CD8-positive, alpha-beta memory T cell (primary cell): ENCODE measurements around the gene CHAC1. TPM values are rescaled to one million over a fixed set of nuclear protein-coding genes. Genes with fewer than 3 reads are reported as not detected.
A peak's percentile ranks its signal among the peaks of the same experiment; 100 is the strongest.

ENCODE experiments used
- CTCF ChIA-PET: fragments of 350-600 bp; sonication (Branson Sonifier 250); formaldehyde crosslinking; loops from one replicate; lab custom pipeline; 2021; ENCODE audit warnings: antibody characterized with exemption; lab: Charles Lee
- POLR2A ChIA-PET: fragments of 350-600 bp; sonication (Branson Sonifier 250); formaldehyde crosslinking; loops from one replicate; lab custom pipeline; 2021; ENCODE audit warnings: antibody characterized with exemption; lab: Charles Lee
- DNase-seq, 5 donors: peaks; one replicate each; pipeline versions ENCODE4 v3.0.0 to v3.0.0-alpha.2; 2020 to 2022; ENCODE audit warnings: mixed read lengths in 1 of 5
- H3K27ac ChIP-seq: one replicate; pipeline ENCODE4 v1.7.0; 2013; ENCODE audit warnings: low read depth, mild to moderate bottlenecking, low read length, moderate library complexity
- H3K27me3 ChIP-seq: 2 replicates; pipeline ENCODE4 v1.7.0; 2013; ENCODE audit warnings: low read length, mild to moderate bottlenecking; ENCODE audit not compliant: insufficient read depth, poor library complexity, severe bottlenecking
- H3K36me3 ChIP-seq: 2 replicates; pipeline ENCODE4 v1.7.0; 2013; ENCODE audit warnings: mild to moderate bottlenecking, low read length, moderate library complexity; ENCODE audit not compliant: insufficient read depth
- H3K4me1 ChIP-seq: 2 replicates; pipeline ENCODE4 v1.7.0; 2013; ENCODE audit warnings: mild to moderate bottlenecking, low read length, moderate library complexity; ENCODE audit not compliant: insufficient read depth
- H3K4me3 ChIP-seq: 2 replicates; pipeline ENCODE4 v1.7.0; 2013; ENCODE audit warnings: mild to moderate bottlenecking, low read length
- H3K9me3 ChIP-seq: 2 replicates; pipeline ENCODE4 v1.7.0; 2013; ENCODE audit warnings: mild to moderate bottlenecking, low read length
- H3K27ac Mint-ChIP-seq, 8 donors: one replicate each; pipeline ENCODE4 v1.8.0; 2020 to 2021; ENCODE audit warnings: mixed read lengths in 8 of 8, mild to moderate bottlenecking in 6 of 8, inconsistent platforms in 3 of 8, moderate library complexity in 3 of 8
- H3K27me3 Mint-ChIP-seq, 2 donors: one replicate each; pipeline ENCODE4 v1.8.0; 2020 to 2021; ENCODE audit warnings: mixed read lengths in 2 of 2, mild to moderate bottlenecking in 1 of 2, moderate library complexity in 1 of 2
- H3K36me3 Mint-ChIP-seq, 3 donors: one replicate each; pipeline ENCODE4 v1.8.0; 2020 to 2021; ENCODE audit warnings: mixed read lengths in 3 of 3, inconsistent platforms in 1 of 3, mild to moderate bottlenecking in 1 of 3
- H3K4me1 Mint-ChIP-seq, 3 donors: one replicate each; pipeline ENCODE4 v1.8.0; 2020 to 2021; ENCODE audit warnings: mixed read lengths in 3 of 3, inconsistent platforms in 1 of 3, mild to moderate bottlenecking in 1 of 3
- H3K4me3 Mint-ChIP-seq, 7 donors: one replicate each; pipeline ENCODE4 v1.8.0; 2020 to 2021; ENCODE audit warnings: mixed read lengths in 7 of 7, mild to moderate bottlenecking in 6 of 7, moderate library complexity in 4 of 7, inconsistent platforms in 2 of 7
- H3K9me3 Mint-ChIP-seq, 5 donors: one replicate each; pipeline ENCODE4 v1.8.0; 2020 to 2022; ENCODE audit warnings: mixed read lengths in 5 of 5, mild to moderate bottlenecking in 3 of 5, moderate library complexity in 2 of 5, inconsistent platforms in 1 of 5
- polyA plus RNA-seq: library from polyadenylated mRNA; unstranded; fragments of 300-500 nt; fragmentation: Illumina TruSeq; gene quantifications from one replicate; pipeline ENCODE4 v1.2.3, GENCODE V29; 2021
- total RNA-seq, 2 experiments: library from RNA; stranded (reverse); gene quantifications; one replicate each; pipeline ENCODE4 v1.2.3, GENCODE V29; 2021

The CHAC1 gene
- total and polyA plus RNA-seq, 3 experiments from 2014 or later: 15.1 to 16.7 TPM; not detected in 1

DNA sequence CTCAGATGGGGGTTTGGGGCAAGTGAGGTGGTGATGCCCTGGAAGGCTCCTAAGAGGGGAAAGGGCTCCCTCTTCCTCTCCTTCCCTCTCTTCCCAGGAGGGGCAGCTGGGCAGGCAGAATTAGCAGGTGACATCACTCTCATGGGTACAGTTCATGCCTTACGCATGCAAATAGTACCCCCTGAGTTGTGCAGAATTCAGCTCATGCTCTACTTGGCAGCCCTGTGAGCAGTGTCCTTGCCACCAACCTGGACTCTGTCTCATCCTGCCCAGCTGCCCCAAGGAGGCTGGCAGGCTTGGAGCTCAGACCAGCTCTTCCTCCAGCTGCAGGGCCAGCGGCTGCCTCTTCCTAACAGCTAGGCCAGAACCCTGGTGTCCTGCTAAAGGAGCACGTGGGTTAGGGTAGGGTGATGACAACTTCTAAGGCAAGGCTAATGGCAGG is 3.3 kb downstream of the CHAC1 start:
- Histone ChIP-seq H3K36me3 (no peaks in the 10 kb centered on the region), H3K27me3 (no peaks in the 10 kb centered on the region), H3K9me3 (no peaks in the 10 kb centered on the region), H3K27ac (no peak overlapping the region), H3K4me3 (no peak overlapping the region), H3K4me1 (peaks cover 16% of the 10 kb centered on the region)
- H3K4me3 Mint-ChIP-seq: peak overlapping the region in 2 of 7 donors; percentile 1 to 72
- DNase-seq: no peak
- H3K4me1 Mint-ChIP-seq: peaks cover 11 to 20% (median 12%) of the 10 kb centered on the region in 3 donors
- H3K9me3 Mint-ChIP-seq: no peaks in the 10 kb centered on the region
- H3K27me3 Mint-ChIP-seq: peaks cover 8 to 9% of the 10 kb centered on the region in 2 donors
- CTCF ChIA-PET: no interaction called here
- POLR2A ChIA-PET: no interaction called here
- H3K27ac Mint-ChIP-seq: peak overlapping the region in 1 of 8 donors; percentile 4
- peaks cover 0 to 3% (median 0%) of the 10 kb centered on the region in 3 donors for H3K36me3 Mint-ChIP-seq

DNA sequence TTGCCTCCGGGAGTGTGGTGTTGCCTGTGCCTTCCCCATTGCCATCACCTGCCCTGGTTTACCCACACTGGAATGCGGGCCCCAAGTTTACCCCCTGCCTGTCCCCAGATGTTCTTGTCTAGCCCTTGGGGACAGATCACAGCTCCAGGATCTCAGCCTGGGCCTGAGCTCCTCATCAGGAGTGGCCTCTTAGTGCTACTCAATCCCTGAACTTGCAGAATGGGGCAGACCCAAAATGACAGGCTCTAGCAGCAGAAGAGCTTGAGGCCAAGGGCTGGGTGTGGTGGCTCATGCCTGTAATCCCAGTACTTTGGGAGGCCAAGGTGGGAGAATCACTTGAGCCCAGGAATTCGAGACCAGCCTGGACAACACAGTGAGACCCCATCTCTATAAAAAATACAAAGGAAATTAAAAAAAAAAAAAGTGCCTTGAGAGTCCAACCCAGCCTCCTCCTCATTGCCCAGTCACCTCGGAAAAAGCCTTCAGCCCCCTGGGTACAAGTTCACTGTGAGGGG is 3.8 kb downstream of the CHAC1 start:
- H3K4me1 ChIP-seq: peaks cover 15% of the 10 kb centered on the region
- no peaks in the 10 kb centered on the region for H3K36me3 ChIP-seq
- CTCF ChIA-PET: interaction anchor here (1.7 kb wide), 1 partner anchor 15 kb away, joined by 4 read pairs; no protein-coding TSS in a partner anchor
- no peak overlapping the region for H3K4me3 Mint-ChIP-seq
- H3K36me3 Mint-ChIP-seq: peaks cover 0 to 3% (median 0%) of the 10 kb centered on the region in 3 donors
- no peak overlapping the region for H3K4me3 ChIP-seq
- no peaks in the 10 kb centered on the region for H3K9me3 ChIP-seq
- no peaks in the 10 kb centered on the region for H3K9me3 Mint-ChIP-seq
- H3K27ac Mint-ChIP-seq: no peak overlapping the region
- no peak for DNase-seq
- H3K27ac ChIP-seq: no peak overlapping the region
- peaks cover 11 to 17% (median 12%) of the 10 kb centered on the region in 3 donors for H3K4me1 Mint-ChIP-seq
- peaks cover 8 to 9% of the 10 kb centered on the region in 2 donors for H3K27me3 Mint-ChIP-seq
- POLR2A ChIA-PET: no interaction called here
- H3K27me3 ChIP-seq: no peaks in the 10 kb centered on the region

- ChIA-PET CTCF (interaction anchor here (1.7 kb wide), 1 partner anchor 15 kb away, joined by 4 read pairs; no protein-coding TSS in a partner anchor), POLR2A (no interaction called here)
- Histone ChIP-seq H3K4me1 (peaks cover 10% of the 10 kb centered on the region), H3K27ac (no peak overlapping the region), H3K9me3 (no peaks in the 10 kb centered on the region), H3K36me3 (no peaks in the 10 kb centered on the region), H3K27me3 (no peaks in the 10 kb centered on the region), H3K4me3 (no peak overlapping the region)
- Mint-ChIP-seq H3K36me3 (peaks cover 0 to 3% (median 0%) of the 10 kb centered on the region in 3 donors), H3K9me3 (no peaks in the 10 kb centered on the region), H3K27me3 (peaks cover 8 to 14% of the 10 kb centered on the region in 2 donors), H3K4me3 (no peak overlapping the region), H3K4me1 (peaks cover 9 to 15% (median 12%) of the 10 kb centered on the region in 3 donors), H3K27ac (no peak overlapping the region)
- no peak for DNase-seq
Observed at GRCh38 chr15:40957581-40958051, 4.3 kb downstream of the CHAC1 start.

GRCh38 chr15:40958146-40958545 is 4.9 kb downstream of the CHAC1 start:
- Mint-ChIP-seq H3K36me3 (peaks cover 0 to 2% (median 0%) of the 10 kb centered on the region in 3 donors), H3K27me3 (peaks cover 7 to 17% of the 10 kb centered on the region in 2 donors), H3K9me3 (no peaks in the 10 kb centered on the region), H3K4me3 (no peak overlapping the region), H3K4me1 (peaks cover 6 to 11% (median 11%) of the 10 kb centered on the region in 3 donors), H3K27ac (no peak overlapping the region)
- Histone ChIP-seq H3K4me1 (peaks cover 8% of the 10 kb centered on the region), H3K27ac (no peak overlapping the region), H3K27me3 (no peaks in the 10 kb centered on the region), H3K9me3 (no peaks in the 10 kb centered on the region), H3K4me3 (no peak overlapping the region), H3K36me3 (no peaks in the 10 kb centered on the region)
- DNase-seq: no peak
- POLR2A ChIA-PET: no interaction called here
- CTCF ChIA-PET: interaction anchor here (1.7 kb wide), 1 partner anchor 16 kb away, joined by 4 read pairs; no protein-coding TSS in a partner anchor

DNA sequence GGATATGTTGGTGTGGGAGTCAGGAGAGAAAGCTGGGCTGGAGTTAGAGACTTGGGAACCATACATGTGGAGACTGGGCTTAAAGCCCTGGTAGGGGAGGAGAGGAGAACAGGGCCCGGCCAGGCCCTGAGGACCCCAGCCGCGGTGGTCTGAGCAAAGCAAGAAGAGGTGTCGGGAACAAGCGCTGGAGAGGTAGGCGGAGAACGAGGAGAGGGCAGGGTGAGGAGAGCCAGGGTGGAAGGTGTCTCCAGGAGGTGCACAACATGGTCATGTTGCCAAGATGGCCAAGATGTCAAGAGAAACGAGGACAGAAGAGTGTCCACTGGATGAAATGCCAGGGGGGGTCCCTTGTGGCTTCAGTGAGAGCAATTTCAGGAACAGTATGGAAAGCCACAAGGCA is 5.5 kb downstream of the CHAC1 start:
- H3K27me3 ChIP-seq: no peaks in the 10 kb centered on the region
- ChIA-PET CTCF (interaction anchor here (1.7 kb wide), 1 partner anchor 17 kb away, joined by 4 read pairs; no protein-coding TSS in a partner anchor), POLR2A (no interaction called here)
- H3K36me3 ChIP-seq: no peaks in the 10 kb centered on the region
- no peak overlapping the region for H3K4me3 ChIP-seq
- peaks cover 6% of the 10 kb centered on the region for H3K4me1 ChIP-seq
- H3K27ac ChIP-seq: no peak overlapping the region
- H3K27ac Mint-ChIP-seq: peak overlapping the region in 2 of 8 donors; percentile 42 to 48
- peaks cover 4 to 7% (median 7%) of the 10 kb centered on the region in 3 donors for H3K4me1 Mint-ChIP-seq
- no peaks in the 10 kb centered on the region for H3K9me3 Mint-ChIP-seq
- peaks cover 6 to 19% of the 10 kb centered on the region in 2 donors for H3K27me3 Mint-ChIP-seq
- no peak for DNase-seq
- no peak overlapping the region for H3K4me3 Mint-ChIP-seq
- H3K9me3 ChIP-seq: no peaks in the 10 kb centered on the region
- H3K36me3 Mint-ChIP-seq: no peaks in the 10 kb centered on the region

DNA sequence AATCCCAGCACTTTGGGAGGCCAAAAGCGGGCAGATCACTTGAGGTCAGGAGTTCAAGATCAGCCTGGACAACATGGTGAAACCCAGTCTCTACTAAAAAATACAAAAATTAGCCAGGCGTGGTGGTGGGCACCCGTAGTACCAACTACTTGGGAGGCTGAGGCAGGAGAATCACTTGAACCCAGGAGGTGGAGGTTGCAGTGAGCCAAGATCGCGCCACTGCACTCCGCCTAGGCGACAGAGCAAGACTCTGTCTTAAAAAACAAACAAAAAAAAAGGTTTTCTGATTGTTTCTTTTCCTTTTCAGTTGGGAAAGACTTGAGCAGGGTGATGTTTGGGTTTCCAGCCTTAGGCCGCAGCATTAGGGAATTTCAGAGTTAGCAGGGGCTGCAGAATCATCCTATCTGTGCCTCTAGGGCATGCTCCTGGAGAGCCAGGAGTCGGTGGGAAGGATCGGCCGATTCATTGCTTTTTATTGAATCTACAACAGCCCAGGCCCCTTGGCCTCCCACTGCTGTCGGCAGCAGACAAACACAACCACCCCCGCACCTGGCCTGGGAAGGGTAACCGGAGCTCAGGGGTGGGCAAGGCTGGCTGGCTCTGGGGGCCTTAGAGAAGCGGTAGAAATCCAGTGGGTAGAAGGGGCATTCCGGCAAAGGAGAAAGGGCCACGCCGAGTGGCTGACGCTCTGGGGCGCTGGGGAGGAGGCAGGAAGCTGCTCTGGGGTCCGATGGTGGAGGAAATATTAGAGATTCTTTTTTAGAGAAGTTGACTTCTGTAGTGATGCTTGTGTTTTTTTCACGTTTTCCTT is 6.3 kb downstream of the CHAC1 start:
- Mint-ChIP-seq H3K36me3 (no peaks in the 10 kb centered on the region), H3K27ac (peak overlapping the region in 1 of 8 donors; percentile 91), H3K4me3 (no peak overlapping the region), H3K9me3 (no peaks in the 10 kb centered on the region), H3K27me3 (peaks cover 6 to 21% of the 10 kb centered on the region in 2 donors), H3K4me1 (no peaks in the 10 kb centered on the region)
- no peak for DNase-seq
- CTCF ChIA-PET: no interaction called here
- no peaks in the 10 kb centered on the region for H3K36me3 ChIP-seq
- H3K9me3 ChIP-seq: no peaks in the 10 kb centered on the region
- no peaks in the 10 kb centered on the region for H3K27me3 ChIP-seq
- H3K27ac ChIP-seq: no peak overlapping the region
- POLR2A ChIA-PET: no interaction called here
- H3K4me1 ChIP-seq: no peaks in the 10 kb centered on the region
- no peak overlapping the region for H3K4me3 ChIP-seq

DNA sequence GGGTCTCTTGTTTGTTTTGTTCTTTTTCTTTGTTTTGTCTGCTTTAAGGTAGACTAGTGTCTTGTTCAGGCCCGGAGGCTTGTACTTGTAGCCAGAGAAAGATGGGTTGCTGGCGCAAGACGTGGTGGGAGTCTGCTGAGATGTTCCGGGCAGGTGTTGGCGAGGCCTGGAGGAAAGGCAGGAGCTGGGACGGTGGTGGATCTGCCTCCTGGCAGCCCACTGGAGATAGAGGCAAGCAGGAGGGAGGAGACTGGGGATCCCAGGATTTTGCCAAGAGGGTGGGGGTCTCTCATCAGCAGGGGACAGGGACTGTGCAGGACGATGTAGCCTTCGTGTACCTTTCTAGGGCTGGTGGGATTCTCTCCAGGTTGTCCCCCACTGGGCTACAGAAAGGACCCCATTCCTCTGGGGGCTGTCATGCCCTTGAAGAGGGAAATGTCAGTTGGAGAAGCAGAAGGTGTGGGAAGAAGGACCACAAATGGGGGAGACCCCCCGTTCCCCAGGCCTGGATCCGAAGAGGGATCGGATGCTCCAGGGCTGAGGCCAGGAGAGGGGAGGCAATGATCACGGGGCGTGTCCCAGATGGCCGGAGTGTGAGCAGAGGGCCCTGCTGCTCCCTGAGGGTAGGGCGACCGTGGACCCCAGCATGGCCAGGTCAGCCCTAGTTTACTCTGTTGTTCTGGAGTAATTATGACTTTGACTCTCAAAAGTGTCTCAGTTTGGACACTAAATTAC is 7.0 kb downstream of the CHAC1 start:
- no peak overlapping the region for H3K27ac Mint-ChIP-seq
- peaks cover 6 to 26% of the 10 kb centered on the region in 2 donors for H3K27me3 Mint-ChIP-seq

More for the DNA sequence above, 7.0 kb downstream of the CHAC1 start:
- no peaks in the 10 kb centered on the region for H3K4me1 Mint-ChIP-seq
- Histone ChIP-seq H3K4me3 (no peak overlapping the region), H3K27me3 (no peaks in the 10 kb centered on the region), H3K36me3 (no peaks in the 10 kb centered on the region), H3K27ac (no peak overlapping the region), H3K9me3 (no peaks in the 10 kb centered on the region), H3K4me1 (no peaks in the 10 kb centered on the region)
- POLR2A ChIA-PET: no interaction called here
- no peak overlapping the region for H3K4me3 Mint-ChIP-seq
- H3K36me3 Mint-ChIP-seq: no peaks in the 10 kb centered on the region
- no peak for DNase-seq
- H3K9me3 Mint-ChIP-seq: no peaks in the 10 kb centered on the region
- CTCF ChIA-PET: no interaction called here
